ENCODE data around the gene PNP.
"Not testable (repeated sequence)": the region's sequence is repeated elsewhere in the genome, so short reads cannot be mapped to it uniquely, and the experiment has no call there.

Gene PNP

GRCh38 chr14:20493634-20494033 lies 24.4 kb downstream of the PNP start:
- DNase-seq, result peak; percentile 5

- no peak for DNase-seq
Observed at GRCh38 chr14:20494935-20495766, 25.9 kb downstream of the PNP start.

- DNase-seq, result peak; percentile 17
Observed at GRCh38 chr14:20498622-20499021, 29.4 kb downstream of the PNP start.

- DNase-seq, result peak; percentile 85
Observed at GRCh38 chr14:20499108-20499507, 29.9 kb downstream of the PNP start.

- peak; percentile 7 for DNase-seq
Observed at GRCh38 chr14:20499881-20500280, 30.7 kb downstream of the PNP start.

- peak; percentile 33 for DNase-seq
Observed at GRCh38 chr14:20501346-20501745, 32.1 kb downstream of the PNP start.

GRCh38 chr14:20503898-20504297 lies 34.7 kb downstream of the PNP start:
- DNase-seq, result no peak

- DNase-seq, result not testable (repeated sequence)
Observed at GRCh38 chr14:20506276-20506675, 37.1 kb downstream of the PNP start.

- DNase-seq, result not testable (repeated sequence)
Observed at GRCh38 chr14:20506752-20507151, 37.5 kb downstream of the PNP start.

GRCh38 chr14:20507537-20507936 lies 38.3 kb downstream of the PNP start:
- DNase-seq, result not testable (repeated sequence)

- DNase-seq, result no peak
Observed at GRCh38 chr14:20508367-20508766, 39.2 kb downstream of the PNP start.

GRCh38 chr14:20512177-20512905 lies 43.1 kb downstream of the PNP start:
- no peak for DNase-seq

GRCh38 chr14:20515846-20516245 lies 46.6 kb downstream of the PNP start:
- no peak for DNase-seq

- DNase-seq, result no peak
Observed at GRCh38 chr14:20516921-20517320, 47.7 kb downstream of the PNP start.

GRCh38 chr14:20522332-20522731 lies 53.1 kb downstream of the PNP start:
- no peak for DNase-seq

GRCh38 chr14:20524027-20524426 lies 54.8 kb downstream of the PNP start:
- DNase-seq, result no peak

Data from NCI-H69 (cell line).